ENCODE data around the gene LAMA3. TPM values are rescaled to one million over a fixed set of nuclear protein-coding genes. Genes with fewer than 3 reads are reported as not detected.

The LAMA3 gene
- total and polyA plus RNA-seq, 2 of the 13 experiments (the other 11 are each of a cell fraction or from before 2014, with no cell fraction given): 0.45 to 2.2 TPM

- TF ChIP-seq PRDM4 (CRISPR knock-in tag; IDR thresholded peaks at IDR 0.05; ENCODE audit: borderline replicate concordance) (no peak), BRD4 (CRISPR knock-in tag; IDR thresholded peaks at IDR 0.05) (no peak)
Observed at GRCh38 chr18:23684515-23685197, 4.6 kb upstream of the LAMA3 start (continued).

DNA sequence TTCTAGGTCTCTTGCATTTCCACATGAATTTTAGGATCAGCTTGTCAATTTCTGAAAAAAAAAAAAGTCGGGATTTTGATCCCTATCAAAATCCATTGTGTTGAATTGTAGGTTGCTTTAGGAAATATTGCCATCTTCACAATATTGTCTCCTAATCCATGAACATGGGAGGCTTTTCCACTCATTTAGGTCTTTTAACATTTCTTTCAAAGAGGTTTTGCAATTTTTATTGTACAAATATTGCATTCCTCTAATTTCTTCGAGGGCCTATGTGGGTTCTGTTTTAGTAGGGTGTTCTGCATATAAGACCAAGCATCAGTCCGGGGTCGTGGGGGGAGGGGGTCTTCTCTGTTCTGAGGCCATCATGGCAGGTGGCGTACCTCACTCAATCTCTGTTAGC, 725 bp upstream of the LAMA3 start:
- Histone ChIP-seq H3K9ac (ENCODE audit: insufficient read depth, low read depth, low read length) (no peak overlapping the region), H3K4me2 (ENCODE audit: low read depth, low read length) (no peak overlapping the region), H3K4me1 (ENCODE audit: insufficient read depth, low read length) (peaks cover 7% of the 10 kb centered on the region), H3K27ac (ENCODE audit: extremely low read length, insufficient read depth, low read length) (no peak overlapping the region), H4K20me1 (ENCODE audit: insufficient read depth, low read length) (no peaks in the 10 kb centered on the region), H3K79me2 (ENCODE audit: insufficient read depth, low read length) (no peaks in the 10 kb centered on the region), H3K36me3 (replicated peaks in 1 of 2; ENCODE audit: control insufficient read depth in 1 of 2, insufficient read depth in 2 of 2, low read length in 2 of 2) (no peaks in the 10 kb centered on the region), H2AFZ (ENCODE audit: low read length) (no peak overlapping the region), H3K9me3 (ENCODE audit: low read length) (no peaks in the 10 kb centered on the region), H3K27me3 (ENCODE audit: control insufficient read depth in 1 of 2, insufficient read depth in 2 of 2, low read length in 2 of 2) (peaks cover 5 to 22% of the 10 kb centered on the region in 2 experiments; a peak in 4 of 5 replicates), H3K4me3 (replicated peaks in 1 of 3; ENCODE audit: insufficient read depth in 1 of 3, low read depth in 2 of 3, low read length in 3 of 3) (no peak overlapping the region)
- CTCF ChIA-PET (ENCODE audit: low intra/inter-chr PET ratio, low total read pairs): interaction anchor here (1.2 kb wide), 1 partner anchor 66 kb away, joined by 3 read pairs; no protein-coding TSS in a partner anchor
- TF ChIP-seq ZSCAN5A (CRISPR knock-in tag; IDR thresholded peaks at IDR 0.05; ENCODE audit: borderline replicate concordance): no peak
- ATAC-seq: no peak
- BruUV-seq (replicated peaks): no TSS peak
- in situ Hi-C loops (cut with HindIII; ENCODE audit: extremely low pct_ligation_motif_present, low pct_unique_long_range_greater_than_20kb) (no loop called here), intact Hi-C loops (cut with micrococcal nuclease; ENCODE audit: unreplicated experiment) (no loop called here)
- POLR2A ChIA-PET: no interaction called here
- WGBS (ENCODE audit: low lambda C conversion rate): 29% methylated on average over 5 of the region's 5 CpGs
- no peak for FAIRE-seq
- DNase-seq (ENCODE audit: low spot score): no peak
